ENCODE data around the gene TOR1B.
"Not testable (repeated sequence)": the region's sequence is repeated elsewhere in the genome, so short reads cannot be mapped to it uniquely, and the experiment has no call there.

TOR1B gene, protein sequence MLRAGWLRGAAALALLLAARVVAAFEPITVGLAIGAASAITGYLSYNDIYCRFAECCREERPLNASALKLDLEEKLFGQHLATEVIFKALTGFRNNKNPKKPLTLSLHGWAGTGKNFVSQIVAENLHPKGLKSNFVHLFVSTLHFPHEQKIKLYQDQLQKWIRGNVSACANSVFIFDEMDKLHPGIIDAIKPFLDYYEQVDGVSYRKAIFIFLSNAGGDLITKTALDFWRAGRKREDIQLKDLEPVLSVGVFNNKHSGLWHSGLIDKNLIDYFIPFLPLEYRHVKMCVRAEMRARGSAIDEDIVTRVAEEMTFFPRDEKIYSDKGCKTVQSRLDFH

GRCh38 chr9:129802833-129803675, at the start of gene TOR1B:
TSS of gene TOR1B (plus strand) at chr9:129803184. CDS start at chr9:129803213, 29 bp downstream.
- DNase-seq (ENCODE audit: low read depth, low spot score): peak; percentile 87

- no peak for DNase-seq (ENCODE audit: low read depth, low spot score)
These were observed 47.8 kb upstream of the TOR1B start for GRCh38 chr9:129755151-129755550.

- no peak for DNase-seq (ENCODE audit: low read depth, low spot score)
These were observed 46.8 kb upstream of the TOR1B start for GRCh38 chr9:129756191-129756590.

DNA sequence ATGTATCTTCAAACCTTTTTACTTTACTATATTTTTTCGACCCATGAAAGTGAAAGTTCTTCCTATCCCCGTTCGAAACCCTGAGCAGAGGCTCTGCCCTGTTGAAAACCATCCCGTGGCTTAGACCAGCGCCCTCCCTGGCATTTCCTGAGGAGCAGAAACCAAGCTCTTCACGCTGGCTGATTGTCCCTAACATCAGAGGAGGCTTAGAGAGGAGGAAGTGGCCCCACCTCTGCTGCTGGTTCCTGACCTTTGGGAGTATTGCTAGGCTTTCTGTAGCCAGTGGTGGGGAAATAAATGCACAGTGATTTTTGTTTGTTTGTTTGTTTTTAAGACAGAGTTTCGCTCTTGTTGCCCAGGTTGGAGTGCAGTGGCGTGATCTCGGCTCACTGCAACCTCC, 45.9 kb upstream of the TOR1B start:
- no peak for DNase-seq (ENCODE audit: low read depth, low spot score)

DNA sequence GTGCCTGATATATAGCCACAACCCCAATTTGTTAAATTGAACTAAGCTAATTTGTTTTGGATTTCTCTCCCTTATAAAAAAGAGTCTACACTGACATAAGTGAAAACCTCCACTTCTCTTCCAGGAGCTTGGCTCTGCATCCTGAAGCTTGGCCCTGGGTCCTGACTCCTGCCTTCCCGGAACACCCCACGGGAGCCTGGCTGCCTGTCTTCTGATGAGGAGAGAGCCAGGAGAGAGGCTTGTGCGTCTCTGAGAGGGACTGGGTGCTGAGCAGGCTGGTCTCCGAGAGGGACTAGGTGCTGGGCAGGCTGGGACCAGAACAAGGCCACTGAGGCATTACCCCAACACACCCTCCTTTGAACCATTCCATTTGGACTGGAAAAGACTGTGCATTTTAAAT, 43.7 kb upstream of the TOR1B start:
- no peak for DNase-seq (ENCODE audit: low read depth, low spot score)

DNA sequence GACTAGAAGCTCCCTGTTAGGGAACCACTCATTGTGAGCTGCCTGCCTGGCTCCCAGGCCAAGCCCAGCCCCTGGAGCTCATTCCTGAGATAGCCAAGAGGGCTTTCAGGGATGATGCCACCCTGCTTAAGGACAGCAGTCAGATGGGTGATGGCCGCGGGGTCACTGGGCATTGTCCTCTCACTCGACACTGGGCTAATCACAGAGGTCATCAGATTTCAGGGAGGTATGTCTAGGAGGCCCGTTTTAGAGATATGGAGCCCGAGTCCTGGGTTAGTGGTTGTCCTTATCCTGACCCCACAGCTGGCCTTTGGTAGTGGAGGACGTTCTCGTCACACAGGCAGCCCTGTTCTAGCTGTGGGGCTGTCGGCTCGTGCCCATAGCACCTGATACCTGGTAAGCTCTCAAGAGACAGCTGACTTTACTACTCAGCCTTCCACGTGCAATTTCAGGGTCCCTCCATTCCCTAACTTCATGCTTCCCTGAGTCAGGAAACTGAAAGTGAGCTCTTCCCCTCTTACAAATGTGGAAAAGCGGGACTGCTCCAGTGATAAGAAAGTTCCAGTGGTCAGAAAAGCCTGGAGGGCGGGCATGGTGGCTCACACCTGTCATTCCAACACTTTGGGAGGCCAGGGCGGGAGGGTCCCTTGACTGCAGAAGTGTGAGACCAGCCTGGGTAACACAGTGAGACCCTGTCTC, 43.0 kb upstream of the TOR1B start:
- DNase-seq (ENCODE audit: low read depth, low spot score): no peak

DNA sequence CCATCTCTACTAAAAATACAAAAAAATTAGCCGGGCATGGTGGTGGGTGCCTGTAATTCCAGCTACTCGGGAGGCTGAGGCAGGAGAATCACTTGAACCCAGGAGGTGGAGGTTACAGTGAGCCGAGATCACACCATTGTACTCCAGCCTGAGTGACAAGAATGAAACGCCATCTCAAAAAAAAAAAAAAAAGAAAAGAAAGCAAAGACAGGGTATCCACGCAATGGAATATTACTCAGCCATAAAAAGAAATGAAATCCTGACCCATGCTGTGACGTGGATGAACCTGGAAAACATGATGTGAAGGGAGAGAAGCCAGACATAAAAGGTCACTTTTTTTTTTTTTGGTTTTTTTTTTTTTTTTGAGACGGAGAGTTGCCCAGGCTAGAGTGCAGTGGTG, 42.2 kb upstream of the TOR1B start:
- DNase-seq (ENCODE audit: low read depth, low spot score): not testable (repeated sequence)

DNA sequence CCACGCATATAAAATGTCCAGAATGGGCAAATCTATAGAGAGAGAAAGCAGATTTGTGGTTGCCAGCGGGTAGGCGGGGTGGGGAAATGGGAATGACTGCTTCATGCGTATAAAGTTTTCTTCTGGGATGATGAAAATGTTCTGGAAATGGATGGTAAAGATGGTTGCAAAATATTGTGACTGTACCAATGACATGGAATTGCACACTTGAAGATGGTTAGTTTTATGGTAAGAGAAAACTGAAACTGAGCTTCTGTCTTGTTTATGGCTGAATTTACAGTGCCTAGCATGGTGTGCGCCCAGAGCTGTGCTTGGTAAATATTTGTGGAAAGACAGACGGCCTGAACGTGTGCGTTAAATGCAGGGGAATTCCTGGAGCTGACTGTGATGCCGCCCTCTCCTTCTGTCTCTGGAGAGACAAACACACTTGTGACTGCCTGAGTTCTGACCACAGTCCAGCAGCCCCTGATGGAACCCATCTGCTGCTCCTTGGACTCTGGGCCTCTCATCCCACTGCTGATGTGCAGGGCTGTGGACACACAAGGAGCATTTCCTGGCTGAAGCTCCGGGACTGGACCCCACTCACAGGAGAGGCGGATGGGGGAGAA, 41.6 kb upstream of the TOR1B start:
- DNase-seq (ENCODE audit: low read depth, low spot score): no peak

- no peak for DNase-seq (ENCODE audit: low read depth, low spot score)
These were observed 41.0 kb upstream of the TOR1B start for GRCh38 chr9:129761901-129762369.

GRCh38 chr9:129762370-129762984, 40.5 kb upstream of the TOR1B start:
- DNase-seq (ENCODE audit: low read depth, low spot score): not testable (repeated sequence)

DNA sequence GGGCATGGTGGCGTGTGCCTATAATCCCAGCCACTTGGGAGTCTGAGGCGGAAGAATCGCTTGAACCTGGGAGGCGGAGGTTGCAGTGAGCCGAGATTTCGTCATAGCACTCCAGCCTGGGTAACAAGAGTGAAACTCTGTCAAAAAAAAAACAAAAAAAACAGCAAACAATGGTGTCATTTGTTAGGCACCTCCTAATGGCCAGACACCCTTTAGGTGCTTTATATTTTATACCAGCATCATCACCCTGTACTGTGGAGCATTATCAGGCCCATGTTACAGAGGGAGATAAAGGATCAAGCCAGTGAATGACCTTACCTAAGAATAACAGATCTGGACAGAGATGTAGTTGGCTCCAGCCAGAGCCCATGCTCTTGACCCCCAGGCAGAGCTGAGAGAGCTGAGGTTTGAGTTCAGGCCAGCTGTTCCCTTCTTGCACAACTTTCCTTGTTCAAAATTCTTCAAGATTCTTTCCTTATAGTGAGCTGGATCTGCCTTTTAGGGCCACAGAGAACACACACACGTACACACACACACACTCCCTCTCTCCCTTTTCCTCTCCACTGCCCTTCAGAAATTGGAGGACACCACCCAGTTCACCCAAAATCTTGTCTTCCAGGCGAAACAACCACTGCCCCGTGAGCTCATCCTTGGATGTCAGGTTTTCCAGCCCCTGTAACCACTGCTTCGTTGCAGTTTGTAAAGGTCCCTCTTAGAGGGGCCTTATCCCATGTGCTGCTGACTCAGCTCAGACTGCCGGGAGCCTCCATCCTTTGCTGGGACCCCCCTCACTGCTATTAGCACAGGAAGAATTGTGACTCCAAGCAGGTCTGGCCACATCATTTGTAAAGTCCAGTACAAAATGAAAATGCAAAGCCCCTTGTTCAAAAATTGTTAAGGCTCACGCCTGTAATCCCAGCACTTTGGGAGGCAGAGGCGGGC, 39.7 kb upstream of the TOR1B start:
- DNase-seq (ENCODE audit: low read depth, low spot score): no peak

- no peak for DNase-seq (ENCODE audit: low read depth, low spot score)
These were observed 37.1 kb upstream of the TOR1B start for GRCh38 chr9:129765764-129766317.

DNA sequence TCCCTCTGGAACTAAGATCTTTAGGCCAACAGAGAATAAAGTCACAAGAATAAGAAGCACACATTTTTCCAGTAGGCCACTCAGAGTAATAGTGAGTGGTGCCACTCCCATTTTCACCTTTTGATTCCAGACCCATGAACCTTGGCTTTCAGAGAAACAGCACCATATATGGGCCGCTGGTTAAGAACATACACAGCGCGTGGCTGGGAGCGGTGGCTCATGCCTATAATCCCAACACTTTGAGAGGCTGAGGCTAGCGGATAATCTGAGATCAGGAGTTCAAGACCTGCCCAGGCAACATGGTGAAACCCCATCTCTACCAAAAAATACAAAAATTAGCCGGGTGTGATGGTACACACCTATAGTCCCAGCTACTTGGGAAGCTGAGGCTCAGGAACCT, 34.5 kb upstream of the TOR1B start:
- no peak for DNase-seq (ENCODE audit: low read depth, low spot score)

DNA sequence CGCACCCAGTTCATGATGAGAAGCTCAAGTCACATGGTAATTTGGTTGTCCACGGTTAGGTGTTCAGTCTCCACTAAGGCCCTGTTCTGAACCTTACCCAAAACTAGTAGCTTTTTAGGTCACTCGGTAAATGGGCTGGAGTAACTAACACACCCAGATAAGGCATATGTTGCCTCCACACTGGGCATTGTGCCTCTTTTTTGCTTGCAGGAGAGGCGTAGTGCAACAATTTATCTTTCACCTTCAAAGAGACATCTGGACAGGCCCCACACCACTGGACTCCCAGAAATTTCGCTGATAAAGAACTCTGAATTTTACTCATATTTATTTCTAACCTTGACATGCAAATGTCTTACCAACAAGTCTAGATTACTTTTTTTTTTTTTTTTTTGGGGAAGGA, 33.3 kb upstream of the TOR1B start:
- DNase-seq (ENCODE audit: low read depth, low spot score): no peak

DNA sequence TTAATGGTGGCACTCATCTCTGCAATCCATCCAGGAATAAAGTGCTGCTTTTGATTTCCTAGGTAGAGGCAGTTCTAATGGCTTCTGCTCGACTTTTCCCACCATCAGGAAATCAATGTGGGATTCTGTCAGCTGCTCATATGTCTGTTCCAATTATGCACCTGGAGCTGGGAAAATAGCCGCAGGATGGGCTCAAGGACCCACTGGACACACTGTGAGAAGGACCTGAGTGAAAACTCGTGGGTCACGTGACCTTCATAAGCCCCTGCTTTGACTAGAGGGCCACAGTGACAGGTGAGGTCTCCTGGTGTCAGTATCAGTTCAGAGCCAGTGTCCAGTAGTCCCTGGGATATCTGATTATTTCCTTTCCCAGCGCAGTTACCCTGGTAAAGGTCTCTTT, 32.2 kb upstream of the TOR1B start:
- DNase-seq (ENCODE audit: low read depth, low spot score): no peak

- no peak for DNase-seq (ENCODE audit: low read depth, low spot score)
These were observed 29.5 kb upstream of the TOR1B start for GRCh38 chr9:129773262-129774048.

- DNase-seq (ENCODE audit: low read depth, low spot score): no peak
These were observed 28.1 kb upstream of the TOR1B start for GRCh38 chr9:129774791-129775447.

DNA sequence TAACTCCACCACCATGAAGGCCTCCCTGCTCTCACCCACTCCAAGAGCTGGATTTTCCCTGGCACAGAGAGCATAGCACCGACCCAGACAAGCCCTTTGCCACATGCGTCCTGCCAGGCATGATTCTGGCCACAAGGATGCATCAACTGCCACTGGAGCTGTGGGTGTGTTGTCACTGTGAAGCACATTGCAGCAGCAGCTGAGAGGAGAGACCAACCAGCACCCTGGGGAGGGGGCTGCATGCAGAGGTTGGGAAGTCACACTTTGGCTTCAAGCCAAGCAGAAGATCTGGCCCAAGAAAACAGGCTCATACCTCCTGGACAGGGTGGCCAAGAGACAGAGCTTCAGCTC, 27.6 kb upstream of the TOR1B start:
- no peak for DNase-seq (ENCODE audit: low read depth, low spot score)

GRCh38 chr9:129776096-129776495, 26.9 kb upstream of the TOR1B start:
- DNase-seq (ENCODE audit: low read depth, low spot score): not testable (repeated sequence)

All from activated CD4-positive, CD25-positive, alpha-beta regulatory T cell treated with anti-CD3 and anti-CD28 coated beads, Interleukin-2, amount 50 U/mL, for 16 hours (primary cell).